Left renal pelvis (tissue), 4 donors: ENCODE measurements around the gene NCKAP5L. TPM values are rescaled to one million over a fixed set of nuclear protein-coding genes. Genes with fewer than 3 reads are reported as not detected.

Experiments
- DNase-seq, 4 donors: peaks; one replicate each; pipeline ENCODE4 v3.0.0-alpha.2; 2013; ENCODE audit warnings: low read depth in 4 of 4, low spot score in 3 of 4
- polyA plus RNA-seq, 4 donors: library from polyadenylated mRNA; unstranded; fragments of 120-200 nt; gene quantifications; one replicate each; pipeline ENCODE4 v1.2.1, GENCODE V29; 2013; ENCODE audit not compliant: insufficient read length in 4 of 4

NCKAP5L gene
- polyA plus RNA-seq, 4 donors, result 14.1 to 24.3 (median 19.1) TPM

GRCh38 chr12:49803693-49804450, 24.3 kb downstream of the NCKAP5L start:
- no peak for DNase-seq

GRCh38 chr12:49801141-49802063, 26.8 kb downstream of the NCKAP5L start:
- no peak for DNase-seq

- no peak for DNase-seq
Measured at GRCh38 chr12:49800421-49801140, 27.6 kb downstream of the NCKAP5L start.

- no peak for DNase-seq
Measured at GRCh38 chr12:49798934-49799333, 29.3 kb downstream of the NCKAP5L start.

- DNase-seq, result no peak
Measured at GRCh38 chr12:49798248-49798647, 30.0 kb downstream of the NCKAP5L start.

- no peak for DNase-seq
Measured at GRCh38 chr12:49797449-49797776, 30.8 kb downstream of the NCKAP5L start.

GRCh38 chr12:49796606-49797448, 31.4 kb downstream of the NCKAP5L start:
- no peak for DNase-seq

GRCh38 chr12:49796155-49796554, 32.1 kb downstream of the NCKAP5L start:
- no peak for DNase-seq

GRCh38 chr12:49795654-49796105, 32.5 kb downstream of the NCKAP5L start:
- no peak for DNase-seq

GRCh38 chr12:49794811-49795653, 33.2 kb downstream of the NCKAP5L start:
- DNase-seq, result no peak

- no peak for DNase-seq
Measured at GRCh38 chr12:49794021-49794420, 34.2 kb downstream of the NCKAP5L start.

- no peak for DNase-seq
Measured at GRCh38 chr12:49793620-49794019, 34.6 kb downstream of the NCKAP5L start.

- DNase-seq, result no peak
Measured at GRCh38 chr12:49792976-49793580, 35.1 kb downstream of the NCKAP5L start.

- DNase-seq, result no peak
Measured at GRCh38 chr12:49792181-49792970, 35.8 kb downstream of the NCKAP5L start.

GRCh38 chr12:49791700-49792099, 36.5 kb downstream of the NCKAP5L start:
- DNase-seq, result no peak

- DNase-seq, result no peak
Measured at GRCh38 chr12:49790741-49791555, 37.3 kb downstream of the NCKAP5L start.

- DNase-seq, result no peak
Measured at GRCh38 chr12:49789992-49790391, 38.2 kb downstream of the NCKAP5L start.
